NCI-H345 (cell line): ENCODE measurements around the gene RBM19.

Experiments used
- DNase-seq: peaks from one replicate; lab custom pipeline; 2025; lab: John Stamatoyannopoulos, UW

Gene RBM19

GRCh38 chr12:113857371-113857770 lies 108.8 kb downstream of the RBM19 start:
- no peak for DNase-seq

GRCh38 chr12:113855998-113856397 lies 110.1 kb downstream of the RBM19 start:
- DNase-seq, result no peak

- DNase-seq, result no peak
Observed at GRCh38 chr12:113854385-113855142, 111.6 kb downstream of the RBM19 start.

- DNase-seq, result no peak
Observed at GRCh38 chr12:113853491-113853890, 112.6 kb downstream of the RBM19 start.

GRCh38 chr12:113852695-113853490 lies 113.2 kb downstream of the RBM19 start:
- DNase-seq, result no peak

- DNase-seq, result peak; percentile 24
Observed at GRCh38 chr12:113852264-113852663, 113.9 kb downstream of the RBM19 start.

GRCh38 chr12:113850309-113851056 lies 115.6 kb downstream of the RBM19 start:
- DNase-seq, result no peak

GRCh38 chr12:113847856-113848255 lies 118.3 kb downstream of the RBM19 start:
- no peak for DNase-seq

GRCh38 chr12:113846883-113847755 lies 119.0 kb downstream of the RBM19 start:
- no peak for DNase-seq

- DNase-seq, result no peak
Observed at GRCh38 chr12:113845900-113846674, 120.0 kb downstream of the RBM19 start.

- no peak for DNase-seq
Observed at GRCh38 chr12:113844495-113845210, 121.5 kb downstream of the RBM19 start.

GRCh38 chr12:113842699-113843098 lies 123.4 kb downstream of the RBM19 start:
- DNase-seq, result no peak

GRCh38 chr12:113841786-113842185 lies 124.3 kb downstream of the RBM19 start:
- DNase-seq, result no peak

GRCh38 chr12:113840401-113841042 lies 125.6 kb downstream of the RBM19 start:
- DNase-seq, result no peak

- DNase-seq, result no peak
Observed at GRCh38 chr12:113838896-113839295, 127.2 kb downstream of the RBM19 start.

- no peak for DNase-seq
Observed at GRCh38 chr12:113837528-113838296, 128.4 kb downstream of the RBM19 start.

- DNase-seq, result no peak
Observed at GRCh38 chr12:113837084-113837483, 129.0 kb downstream of the RBM19 start.

- no peak for DNase-seq
Observed at GRCh38 chr12:113835896-113836295, 130.2 kb downstream of the RBM19 start.

GRCh38 chr12:113835433-113835832 lies 130.7 kb downstream of the RBM19 start:
- no peak for DNase-seq
